HepG2 (cell line): ENCODE results near the gene CST5. TPM values are rescaled to one million over a fixed set of nuclear protein-coding genes. Genes with fewer than 3 reads are reported as not detected.
A peak's percentile ranks its signal among the peaks of the same experiment; 100 is the strongest.

ENCODE experiments used
- ATAC-seq: fragments of 200-7000 bp; cut with Tn5 transposase; 3 replicates; pipeline ENCODE4 v1.9.1; 2020; ENCODE audit warnings: mild to moderate bottlenecking, moderate library complexity
- Bru-seq: library from RNA; stranded (reverse); fragments of 400-500 nt; gene quantifications from one replicate; lab custom pipeline; 2021; lab: Mats Ljungman, UMichigan
- BruChase-seq, 2 experiments: library from RNA; stranded (reverse); fragments of 400-500 nt; gene quantifications; one replicate each; lab custom pipeline; 2021; lab: Mats Ljungman, UMichigan
- BruUV-seq: library from RNA; stranded (reverse); fragments of 400-500 nt; replicated peaks from 2 replicates; lab custom pipeline; 2021; lab: Mats Ljungman, UMichigan
- CTCF ChIA-PET: fragments of 300-600 bp; formaldehyde crosslinking; extraction: SDS; loops from one replicate; lab custom pipeline; 2021; ENCODE audit warnings: low total read pairs, inconsistent platforms, low intra/inter-chr PET ratio; lab: Yijun Ruan, JAX
- POLR2A ChIA-PET: fragments of 350-600 bp; sonication (Branson Sonifier 250); formaldehyde crosslinking; loops from one replicate; lab custom pipeline; 2020; ENCODE audit warnings: antibody characterized with exemption, inconsistent platforms; lab: Yijun Ruan, JAX
- DNase-seq: peaks from one replicate; pipeline ENCODE4 v3.0.0-alpha.2; 2015; ENCODE audit warnings: low spot score
- FAIRE-seq: peaks from 3 replicates; lab custom pipeline; 2011; peaks lifted over from hg19 to GRCh38; lab: Jason Lieb, UNC
- H2AFZ ChIP-seq: one replicate; pipeline ENCODE4 v1.6.1; 2011; ENCODE audit warnings: low read length, inconsistent platforms
- H3K27ac ChIP-seq: fragments of 300-600 bp; 3 replicates; pipeline ENCODE4 v1.8.0; 2011; ENCODE audit warnings: mixed run types, mild to moderate bottlenecking, mixed read lengths, low read length, inconsistent platforms; ENCODE audit not compliant: insufficient read depth; ENCODE audit errors: extremely low read length
- H3K27me3 ChIP-seq, 2 experiments: fragments of 200-600 bp in 1 of 2; 2 replicates in 1 of 2; 3 replicates in 1 of 2; pipeline versions ENCODE4 v1.6.0 to v1.8.0; 2011; ENCODE audit warnings: low read length in 2 of 2, mild to moderate bottlenecking in 2 of 2, moderate library complexity in 2 of 2, inconsistent platforms in 1 of 2; ENCODE audit not compliant: insufficient read depth in 2 of 2, control insufficient read depth in 1 of 2
- H3K36me3 ChIP-seq, 2 experiments: fragments of 200-600 bp in 1 of 2; replicated peaks in 1 of 2; 2 replicates in 1 of 2; 3 replicates in 1 of 2; pipeline versions ENCODE4 v1.5.1 to v1.8.0; 2011; ENCODE audit warnings: low read length in 2 of 2, inconsistent platforms in 1 of 2; ENCODE audit not compliant: insufficient read depth in 2 of 2, control insufficient read depth in 1 of 2
- H3K4me1 ChIP-seq: 2 replicates; pipeline ENCODE4 v1.5.1; 2012; ENCODE audit warnings: low read length, inconsistent platforms; ENCODE audit not compliant: insufficient read depth
- H3K4me2 ChIP-seq: 2 replicates; pipeline ENCODE4 v1.6.0; 2011; ENCODE audit warnings: low read depth, low read length, inconsistent platforms
- H3K4me3 ChIP-seq, 3 experiments: fragments of 200-600 bp in 1 of 3; sonication (generic), shearing (Covaris generic) in 1 of 3; replicated peaks in 1 of 3; 2 replicates each; pipeline ENCODE4 v1.5.1; 2011 to 2016; ENCODE audit warnings: low read length in 3 of 3, inconsistent platforms in 2 of 3, low read depth in 2 of 3, mild to moderate bottlenecking in 2 of 3, control low read depth in 1 of 3, mixed read lengths in 1 of 3; ENCODE audit not compliant: insufficient read depth in 1 of 3
- H3K79me2 ChIP-seq: one replicate; pipeline ENCODE4 v1.6.1; 2011; ENCODE audit warnings: low read length, inconsistent platforms; ENCODE audit not compliant: insufficient read depth
- H3K9ac ChIP-seq: 2 replicates; pipeline ENCODE4 v1.6.0; 2011; ENCODE audit warnings: mild to moderate bottlenecking, low read depth, low read length, inconsistent platforms; ENCODE audit not compliant: insufficient read depth
- H3K9me3 ChIP-seq: 2 replicates; pipeline ENCODE4 v1.5.1; 2012; ENCODE audit warnings: mild to moderate bottlenecking, low read length
- H4K20me1 ChIP-seq: 2 replicates; pipeline ENCODE4 v1.6.0; 2011; ENCODE audit warnings: inconsistent platforms, mild to moderate bottlenecking, low read length, moderate library complexity; ENCODE audit not compliant: insufficient read depth
- DNMT1 ChIP-seq: sonication (generic); formaldehyde crosslinking; IDR thresholded peaks from 2 replicates; pipeline ENCODE4 v1.5.1; 2020; ENCODE audit warnings: mild to moderate bottlenecking, missing genetic modification reagents
- EEA1 ChIP-seq: sonication (generic); formaldehyde crosslinking; IDR thresholded peaks from 2 replicates; pipeline ENCODE4 v1.5.1; 2020; ENCODE audit warnings: mild to moderate bottlenecking, missing genetic modification reagents, borderline replicate concordance
- SAFB2 ChIP-seq: sonication (generic); formaldehyde crosslinking; IDR thresholded peaks from 2 replicates; pipeline ENCODE4 v1.5.1; 2020; ENCODE audit warnings: missing genetic modification reagents, low read depth, mild to moderate bottlenecking, borderline replicate concordance
- SATB2 ChIP-seq: sonication (generic); formaldehyde crosslinking; IDR thresholded peaks from 2 replicates; pipeline ENCODE4 v1.5.0; 2020; ENCODE audit warnings: missing genetic modification reagents
- SIX4 ChIP-seq: sonication (generic); formaldehyde crosslinking; IDR thresholded peaks from 2 replicates; pipeline ENCODE4 v1.4.0; 2020; ENCODE audit warnings: missing genetic modification reagents
- ZBED4 ChIP-seq: sonication (generic); formaldehyde crosslinking; IDR thresholded peaks from 2 replicates; pipeline ENCODE4 v1.4.0; 2020; ENCODE audit warnings: missing genetic modification reagents, borderline replicate concordance
- ZBTB39 ChIP-seq: sonication (generic); formaldehyde crosslinking; IDR thresholded peaks from 2 replicates; pipeline ENCODE4 v1.5.0; 2020; ENCODE audit warnings: missing genetic modification reagents
- ZNF333 ChIP-seq: sonication (generic); formaldehyde crosslinking; IDR thresholded peaks from 2 replicates; pipeline ENCODE4 v1.4.0; 2020; ENCODE audit warnings: mild to moderate bottlenecking, missing genetic modification reagents, borderline replicate concordance
- WGBS: methylation state at CpG from one replicate; pipeline ENCODE4 v1.1.6; 2017; ENCODE audit warnings: low lambda C conversion rate; 5-methylcytosine and 5-hydroxymethylcytosine counted together
- in situ Hi-C: cut with HindIII; loops from 2 replicates; pipeline ENCODE4 v1.10.0; 2017; ENCODE audit warnings: low pct_unique_long_range_greater_than_20kb; ENCODE audit not compliant: extremely low pct_ligation_motif_present
- intact Hi-C: fragments of 100-400 bp; cut with micrococcal nuclease; formaldehyde crosslinking; loops from one replicate; pipeline ENCODE4 v1.10.0; 2022; ENCODE audit not compliant: unreplicated experiment
- long read RNA-seq, 2 experiments: library from RNA in 1 of 2; library from polyadenylated mRNA in 1 of 2; stranded (forward) in 1 of 2; unstranded in 1 of 2; transcript quantifications; one replicate each; pipeline ENCODE4 v2.0.0, GENCODE V29; 2019 to 2022
- polyA minus RNA-seq, 3 experiments: library from RNA; depleted of rRNA, polyadenylated mRNA; stranded (reverse); fragments of >200 nt; gene quantifications; 2 replicates each; pipeline ENCODE4 v1.2.3, GENCODE V29; 2011; ENCODE audit warnings: low replicate concordance in 1 of 3
- polyA plus RNA-seq, 8 experiments: library from polyadenylated mRNA; depleted of rRNA in 3 of 8; stranded (reverse) in 7 of 8; unstranded in 1 of 8; fragments of >200 nt; fragmentation: Illumina TruSeq in 4 of 8; extraction: Trizol in 4 of 8; gene quantifications; 2 replicates each; pipeline versions ENCODE4 v1.2.1 to v1.2.3, GENCODE V29; 2011 to 2016; ENCODE audit warnings: low read depth in 4 of 8, missing spikeins in 1 of 8, mixed read lengths in 1 of 8; ENCODE audit not compliant: insufficient read depth in 1 of 8
- total RNA-seq, 5 experiments: library from RNA; depleted of rRNA; stranded (reverse); fragments of >200 nt; fragmentation: Illumina TruSeq; extraction: Trizol; gene quantifications; 2 replicates each; pipeline ENCODE4 v1.2.3, GENCODE V29; 2016; ENCODE audit warnings: low read depth in 1 of 5

Gene CST5
- total RNA-seq (2016; rRNA removed; fragmentation: Illumina TruSeq; extraction: Trizol) (not detected in 2 replicates), polyA plus RNA-seq (2011; rRNA removed) (0.16 TPM in 1 of 2 replicates, not detected in the other), polyA minus RNA-seq (2011; rRNA and poly(A)+ RNA removed; ENCODE audit: low replicate concordance) (not detected in 2 replicates), Bru-seq, nascent RNA (not detected), BruChase-seq, experiment 1, labeled RNA remaining after a 6-hour chase (not detected), BruChase-seq, experiment 2, labeled RNA remaining after a 2-hour chase (not detected)
- not detected in 2 replicates for total RNA-seq (2016; cell fraction: cytosol; rRNA removed; fragmentation: Illumina TruSeq; extraction: Trizol; ENCODE audit: low read depth)
- total RNA-seq (2016; cell fraction: insoluble cytoplasmic fraction; rRNA removed; fragmentation: Illumina TruSeq; extraction: Trizol): 0.27 TPM in 1 of 2 replicates, not detected in the other
- not detected in 2 replicates for total RNA-seq (2016; cell fraction: membrane; rRNA removed; fragmentation: Illumina TruSeq; extraction: Trizol)
- total RNA-seq (2016; cell fraction: nucleus; rRNA removed; fragmentation: Illumina TruSeq; extraction: Trizol): not detected in 2 replicates
- polyA plus RNA-seq (2011; cell fraction: cytosol; rRNA removed): 0.09 TPM in 1 of 2 replicates, not detected in the other
- polyA plus RNA-seq (2011; cell fraction: nucleus; rRNA removed): 0.35 TPM in 1 of 2 replicates, not detected in the other
- 0.20 TPM in 1 of 2 replicates, not detected in the other for polyA plus RNA-seq (2012)
- not detected in 2 replicates for polyA plus RNA-seq (2016; cell fraction: cytosol; fragmentation: Illumina TruSeq; extraction: Trizol; ENCODE audit: low read depth)
- not detected in 2 replicates for polyA plus RNA-seq (2016; cell fraction: insoluble cytoplasmic fraction; fragmentation: Illumina TruSeq; extraction: Trizol; ENCODE audit: low read depth)
- polyA plus RNA-seq (2016; cell fraction: membrane; fragmentation: Illumina TruSeq; extraction: Trizol; ENCODE audit: low read depth): not detected in 2 replicates
- not detected in 2 replicates for polyA plus RNA-seq (2016; cell fraction: nucleus; fragmentation: Illumina TruSeq; extraction: Trizol; ENCODE audit: insufficient read depth, low read depth)
- not detected in 2 replicates for polyA minus RNA-seq (2011; cell fraction: cytosol; rRNA and poly(A)+ RNA removed)
- polyA minus RNA-seq (2011; cell fraction: nucleus; rRNA and poly(A)+ RNA removed): not detected in 2 replicates
- long read RNA-seq, experiment 1: 0 reads
- long read RNA-seq, experiment 2: 0 reads

GRCh38 chr20:23879328-23879798, at the start of gene CST5:
TSS of gene CST5 (minus strand) at chr20:23879748. CDS start at chr20:23879676, 72 bp downstream.
- H3K9me3 ChIP-seq: no peaks in the 10 kb centered on the region
- no peak within 1 kb of the TSS; the same call in 1 of the 2 replicates for H3K4me2 ChIP-seq
- H3K36me3 ChIP-seq: no peaks in the 10 kb centered on the region
- POLR2A ChIA-PET: no interaction called here
- no peak for FAIRE-seq
- H3K4me1 ChIP-seq: peaks cover 24% of the 10 kb centered on the region
- 62% methylated on average over 7 of the region's 7 CpGs for WGBS
- H3K79me2 ChIP-seq: no peaks in the 10 kb centered on the region
- peaks cover 0 to 4% of the 10 kb centered on the region in 2 experiments; a peak in 1 of 5 replicates for H3K27me3 ChIP-seq
- DNase-seq: no peak
- intact Hi-C loops: no loop called here
- in situ Hi-C loops: no loop called here
- no peak within 1 kb of the TSS for H3K4me3 ChIP-seq
- H3K27ac ChIP-seq: peak within 1 kb of the TSS; percentile 33
- peak; percentile 30 for ATAC-seq
- CTCF ChIA-PET: no interaction called here
- BruUV-seq: no TSS peak
- H4K20me1 ChIP-seq: no peaks in the 10 kb centered on the region
- no peak within 1 kb of the TSS for H3K9ac ChIP-seq
- TF ChIP-seq SATB2: no peak
- 0 out of 2 replicates have a peak, but pooled peaks have one; percentile 11 for TF ChIP-seq ZBTB39 (CRISPR knock-in tag)
- no peak for TF ChIP-seq ZBED4 (CRISPR knock-in tag)
- peak; percentile 59; the same call in 1 of the 2 replicates for TF ChIP-seq EEA1
- TF ChIP-seq SIX4 (CRISPR knock-in tag): no peak
- TF ChIP-seq ZNF333 (CRISPR knock-in tag): 0 out of 2 replicates have a peak, but pooled peaks have one; percentile 44
- TF ChIP-seq SAFB2 (CRISPR knock-in tag): 0 out of 2 replicates have a peak, but pooled peaks have one; percentile 33
- 0 out of 2 replicates have a peak, but pooled peaks have one; percentile 22 for TF ChIP-seq DNMT1 (CRISPR knock-in tag)
- H2AFZ ChIP-seq: no peak within 1 kb of the TSS
